Heart right ventricle (tissue), 16 donors: ENCODE measurements around the gene MICAL3. TPM values are rescaled to one million over a fixed set of nuclear protein-coding genes. Genes with fewer than 3 reads are reported as not detected.
A peak's percentile ranks its signal among the peaks of the same experiment; 100 is the strongest.

Source experiments
- ATAC-seq, 8 donors: fragments of 200-7000 bp; cut with Tn5 transposase; one replicate each; pipeline ENCODE4 v1.9.1; 2020; ENCODE audit warnings: mild to moderate bottlenecking in 8 of 8, moderate library complexity in 8 of 8, moderate number of reproducible peaks in 1 of 8
- DNase-seq, 2 donors: peaks; one replicate each; pipeline ENCODE4 v3.0.0-alpha.2; 2020
- H3K27ac ChIP-seq, 10 donors: fragments of 200-600 bp; sonication (generic) in 2 of 10; one replicate each; pipeline versions ENCODE4 v1.5.0 to v1.8.0; 2020 to 2022; ENCODE audit warnings: mild to moderate bottlenecking in 3 of 10
- H3K27me3 ChIP-seq, 7 donors: fragments of 200-600 bp; one replicate each; pipeline ENCODE4 v1.8.0; 2021 to 2022; ENCODE audit warnings: mild to moderate bottlenecking in 2 of 7
- H3K36me3 ChIP-seq, 9 donors: fragments of 200-600 bp; sonication (generic) in 1 of 9; one replicate each; pipeline versions ENCODE4 v1.5.0 to v1.8.0; 2020 to 2022; ENCODE audit warnings: mild to moderate bottlenecking in 2 of 9
- H3K4me1 ChIP-seq, 9 donors: fragments of 200-600 bp; sonication (generic) in 1 of 9; one replicate each; pipeline versions ENCODE4 v1.5.0 to v1.8.0; 2020 to 2022; ENCODE audit warnings: mild to moderate bottlenecking in 4 of 9
- H3K4me3 ChIP-seq, 10 donors: fragments of 200-600 bp; sonication (generic) in 2 of 10; one replicate each; pipeline versions ENCODE4 v1.5.0 to v1.8.0; 2020 to 2022; ENCODE audit warnings: mild to moderate bottlenecking in 7 of 10, moderate library complexity in 2 of 10
- H3K9me3 ChIP-seq, 11 donors: fragments of 200-600 bp in 10 of 11; sonication (generic) in 2 of 11; one replicate each; pipeline versions ENCODE4 v1.5.0 to v1.8.0; 2013 to 2022; ENCODE audit warnings: mild to moderate bottlenecking in 2 of 11, control low read depth in 1 of 11, moderate library complexity in 1 of 11
- CTCF ChIP-seq, 9 donors: fragments of 200-600 bp; sonication (generic) in 2 of 9; IDR thresholded peaks; one replicate each; pipeline versions ENCODE4 v1.5.0 to v1.8.0; 2021 to 2022; ENCODE audit warnings: antibody characterized with exemption in 9 of 9, mild to moderate bottlenecking in 5 of 9, moderate library complexity in 1 of 9
- WGBS, 2 donors: extraction: QIAGEN DNeasy Blood & Tissue Kit; methylation state at CpG; one replicate each; pipeline ENCODE4 v1.1.7; 2013; ENCODE audit warnings: inconsistent platforms in 1 of 2; 5-methylcytosine and 5-hydroxymethylcytosine counted together
- intact Hi-C, 10 donors: fragments of 100-400 bp; cut with DNase I; formaldehyde crosslinking; loops; one replicate each; pipeline versions ENCODE4 v1.11.1 to v1.14.2; 2022
- polyA plus RNA-seq, 2 donors: library from polyadenylated mRNA; stranded (reverse); fragments of 200-250 nt; gene quantifications; one replicate each; pipeline ENCODE4 v1.2.3, GENCODE V29; 2013
- total RNA-seq, 10 donors: library from RNA; stranded (reverse); fragmentation: NEBNext Ultra II Directional in 3 of 10; extraction: Animal tissue kit (Norgen Biotek cat#: 25700) in 3 of 10; gene quantifications; one replicate each; pipeline versions ENCODE4 v1.2.1 to v1.2.4, GENCODE V29; 2021 to 2023
- donor health status: Arrhythmogenic right ventricular cardiomyopathy.
- donor health status: ischemic (EF 13 %, LVEDD 7.1; RV severe dilation, severe dysfunction).
- donor health status: healthy with polysubstance abuse.
- donor health status: DM: no; HTN: yes; CAD: no.
- donor health status: DM: no; HTN: no; CAD: no.
- donor health status: ischemic (EF 25% LVEDD 6.9; RV normal size, moderate dysfunction).
- donor health status: ischemic (EF 25% LVEDD 5.7; RV mildly dilated, moderate dysfunction).
- donor health status: healthy.
- donor health status: DM: yes; HTN: yes; CAD: no.
- donor health status: Ischemic cardiomyopathy.
- donor health status: ischemic (EF 35%, LVEDD 5.7; RV mildly dilated, moderate dysfunction).
- donor health status: nonischemic (EF 11% LVEDD 7.7; RV severe dilation, severe dysfunction).
- donor health status: DM: yes; HTN: yes; CAD: no.
- donor health status: PGD.
- donor health status: ischemic (EF 29% LVEDD 5.4; RV normal size, mild dysfunction).
- donor health status: nonischemic (EF 23%, LVEDD 6.1; RV moderate dilation, normal function).

MICAL3 gene
- total and polyA plus RNA-seq, 12 donors = 13.2 to 137 (median 109) TPM

GRCh38 chr22:17833489-17833888 lies 190.9 kb downstream of the MICAL3 start:
- peaks cover 0 to 61% (median 4%) of the 10 kb centered on the region in 9 donors for H3K36me3 ChIP-seq
- no peaks in the 10 kb centered on the region for H3K27me3 ChIP-seq
- peak overlapping the region in 5 of 10 donors; percentile 28 to 81 (median 74) for H3K27ac ChIP-seq
- DNase-seq (no peak), ATAC-seq (no peak)
- no peak for TF ChIP-seq CTCF (IDR thresholded peaks at IDR 0.05)
- H3K9me3 ChIP-seq = no peaks in the 10 kb centered on the region
- 82 to 86% methylated on average over 12 of the region's 12 CpGs for WGBS, 2 donors
- H3K4me1 ChIP-seq = peaks cover 20 to 72% (median 57%) of the 10 kb centered on the region in 9 donors
- intact Hi-C loops = loop anchor here in 7 of 10 donors (2.0 to 5.0 kb wide), 5 partner anchors 39 to 194 kb away; partner anchors contain the start of gene MICAL3 (in 2 of the 7)
- H3K4me3 ChIP-seq = no peak overlapping the region

- Histone ChIP-seq H3K4me1 (peaks cover 20 to 75% (median 56%) of the 10 kb centered on the region in 9 donors), H3K9me3 (no peaks in the 10 kb centered on the region), H3K36me3 (peaks cover 0 to 59% (median 0%) of the 10 kb centered on the region in 9 donors), H3K27ac (peak overlapping the region in 9 of 10 donors; percentile 38 to 81 (median 70)), H3K4me3 (no peak overlapping the region), H3K27me3 (no peaks in the 10 kb centered on the region)
- ATAC-seq (peak in 6 of 8 donors; percentile 19 to 59 (median 34)), DNase-seq (peak in 1 of 2 donors; percentile 44)
- TF ChIP-seq CTCF (IDR thresholded peaks at IDR 0.05) = no peak
- intact Hi-C loops = loop anchor here in 7 of 10 donors (2.0 to 5.0 kb wide), 5 partner anchors 40 to 195 kb away; partner anchors contain the start of gene MICAL3 (in 2 of the 7)
- 39 to 55% methylated on average over 10 of the region's 10 CpGs for WGBS, 2 donors
These were observed 191.7 kb downstream of the MICAL3 start for GRCh38 chr22:17832665-17833064.

- Histone ChIP-seq H3K4me1 (peaks cover 18 to 65% (median 46%) of the 10 kb centered on the region in 9 donors), H3K27ac (peak overlapping the region in 9 of 10 donors; percentile 56 to 81 (median 70)), H3K36me3 (peaks cover 0 to 58% (median 0%) of the 10 kb centered on the region in 9 donors), H3K4me3 (peak overlapping the region in 1 of 10 donors; percentile 10), H3K27me3 (no peaks in the 10 kb centered on the region), H3K9me3 (no peaks in the 10 kb centered on the region)
- 46 to 68% methylated on average over 17 of the region's 17 CpGs for WGBS, 2 donors
- TF ChIP-seq CTCF (IDR thresholded peaks at IDR 0.05) = no peak
- DNase-seq (peak in 1 of 2 donors; percentile 27), ATAC-seq (peak in 6 of 8 donors; percentile 14 to 36 (median 21))
- intact Hi-C loops = loop anchor here in 9 of 10 donors (2.0 to 5.0 kb wide), 8 partner anchors 41 to 245 kb away; partner anchors contain the start of genes MICAL3 (in 4 of the 9) and PEX26 (in 3 of the 9)
These were observed 192.7 kb downstream of the MICAL3 start for GRCh38 chr22:17831501-17832251.
